ENCODE results near the gene WDR55.
"Not testable (repeated sequence)": the region's sequence is repeated elsewhere in the genome, so short reads cannot be mapped to it uniquely, and the experiment has no call there.

The WDR55 gene

DNA sequence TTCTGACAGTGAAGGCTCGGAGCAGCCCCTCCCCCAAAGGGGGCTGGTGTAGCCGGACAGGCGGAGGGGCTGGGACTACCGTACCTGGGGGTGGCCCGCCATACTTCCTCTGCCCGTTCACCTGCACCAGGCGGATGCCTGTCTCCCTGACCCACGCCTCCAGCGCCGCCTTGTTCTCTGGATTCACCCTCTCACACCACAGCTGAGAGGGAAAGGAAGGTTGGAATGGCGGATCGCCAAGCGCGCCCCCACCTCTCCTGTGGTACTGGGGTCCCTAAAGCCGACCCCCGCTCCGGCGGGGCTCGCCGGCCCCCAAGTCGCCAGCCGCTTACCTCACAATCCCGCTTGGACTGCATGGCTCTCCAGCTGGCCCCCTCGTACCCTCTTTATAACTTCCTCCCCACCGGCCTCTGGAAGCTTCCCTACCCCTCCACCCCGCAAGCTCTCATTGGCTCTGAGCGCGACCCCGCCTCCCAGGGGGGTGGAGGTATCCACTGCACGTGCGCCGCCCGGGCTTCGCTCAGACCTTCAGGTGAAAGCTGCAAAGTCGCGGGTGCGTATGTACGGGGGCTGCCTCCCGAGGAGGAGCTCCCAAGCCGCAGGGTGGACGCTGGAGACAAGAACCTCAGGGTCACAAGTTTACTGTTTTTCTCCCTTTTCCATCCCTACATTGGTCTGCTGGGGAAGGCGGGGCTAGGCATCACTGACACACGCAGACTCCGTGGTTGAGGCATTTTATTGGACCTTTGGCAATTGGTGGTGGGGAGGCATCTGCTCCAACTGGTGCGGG is 8.7 kb downstream of the WDR55 start, which contains the start of gene DND1:
TSS of gene DND1 (minus strand) at position 390 of the 790 bp plus-strand sequence. CDS start at position 356, 34 bp downstream.
- TF ChIP-seq GATA1 (IDR thresholded peaks at IDR 0.05; ENCODE audit: low read depth, low read length) (no peak), POLR2A (IDR thresholded peaks at IDR 0.05; ENCODE audit: low read length) (no peak)
- DNase-seq = no peak

DNA sequence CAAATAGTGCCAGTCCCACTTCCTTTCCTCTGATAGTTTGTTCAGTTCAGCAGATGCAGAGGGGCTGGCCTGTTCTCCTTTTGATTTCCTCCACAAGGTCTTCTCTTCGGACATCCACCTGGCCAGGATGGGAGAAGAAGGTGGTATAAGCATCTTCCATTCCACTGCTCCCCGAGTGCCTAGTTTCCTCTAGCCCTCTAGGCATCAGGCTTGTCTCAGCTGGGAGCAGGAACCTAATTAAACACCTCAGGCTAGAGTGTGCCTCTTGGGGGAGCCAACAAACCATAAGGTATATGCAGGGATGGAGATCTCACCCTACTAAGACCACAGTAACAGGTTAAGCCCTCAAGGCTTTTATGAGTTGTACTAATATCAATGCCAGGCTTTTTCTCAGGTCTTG is 9.5 kb downstream of the WDR55 start:
- TF ChIP-seq GATA1 (IDR thresholded peaks at IDR 0.05; ENCODE audit: low read depth, low read length) (no peak), POLR2A (IDR thresholded peaks at IDR 0.05; ENCODE audit: low read length) (no peak)
- no peak for DNase-seq

DNA sequence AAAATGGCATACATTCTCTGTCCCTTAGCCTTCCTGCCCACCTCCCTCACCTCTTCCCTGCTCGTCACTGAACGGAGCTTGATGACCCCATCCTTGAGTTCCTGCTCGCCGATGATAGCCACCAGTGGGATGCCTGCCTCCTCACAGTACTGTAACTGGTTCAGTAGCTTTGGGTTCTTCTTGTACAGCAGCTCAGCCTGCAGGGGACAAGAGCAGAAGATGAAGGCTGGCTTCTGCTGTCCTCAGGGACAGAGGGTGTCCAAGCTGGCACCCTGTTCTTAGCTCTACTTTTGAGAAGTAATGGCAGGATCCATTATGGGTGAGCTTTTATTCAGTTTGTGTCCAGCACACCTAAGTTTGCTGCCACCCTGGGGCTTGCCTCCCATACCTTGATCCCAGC is 9.9 kb downstream of the WDR55 start:
- no peak for DNase-seq
- TF ChIP-seq GATA1 (IDR thresholded peaks at IDR 0.05; ENCODE audit: low read depth, low read length) (no peak), POLR2A (IDR thresholded peaks at IDR 0.05; ENCODE audit: low read length) (no peak)

DNA sequence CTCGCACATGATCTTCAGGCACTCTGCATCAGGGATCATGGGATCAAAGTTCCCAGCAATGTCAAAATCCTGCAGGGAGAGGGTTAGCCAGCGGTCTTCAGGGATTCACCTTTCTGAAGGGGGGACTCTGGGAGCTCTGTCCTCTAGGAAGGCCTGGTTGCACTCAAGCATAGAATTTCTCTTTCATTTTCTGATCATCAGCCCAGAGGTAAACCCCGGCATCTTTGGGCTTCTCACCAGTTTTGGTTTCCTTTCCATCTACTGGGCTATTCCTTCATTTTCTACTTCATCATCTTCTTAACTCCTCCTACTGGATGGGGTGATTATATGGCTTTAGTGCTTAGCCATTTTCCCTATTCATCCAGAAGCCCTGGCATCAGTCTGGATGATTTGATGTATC is 13.2 kb downstream of the WDR55 start:
- TF ChIP-seq GATA1 (IDR thresholded peaks at IDR 0.05; ENCODE audit: low read depth, low read length) (no peak), POLR2A (IDR thresholded peaks at IDR 0.05; ENCODE audit: low read length) (no peak)
- no peak for DNase-seq

DNA sequence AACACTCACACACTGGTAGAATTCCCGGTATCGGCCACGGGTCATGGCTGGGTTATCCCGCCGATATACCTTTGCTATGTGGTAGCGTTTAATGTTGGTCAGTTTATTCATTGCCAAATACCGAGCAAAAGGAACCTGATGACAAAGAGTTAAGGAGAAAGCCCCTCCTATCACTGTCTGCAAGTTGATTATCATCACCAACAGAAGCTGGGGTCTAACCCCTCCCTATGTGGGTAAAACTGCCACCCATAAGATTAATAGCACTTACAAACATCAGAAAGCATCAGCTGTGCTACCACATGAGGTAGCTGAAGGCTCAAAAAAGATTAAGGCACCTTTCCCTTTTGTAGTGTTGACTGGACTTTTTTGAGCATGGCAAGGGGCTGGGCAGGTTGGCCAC is 14.3 kb downstream of the WDR55 start:
- TF ChIP-seq GATA1 (IDR thresholded peaks at IDR 0.05; ENCODE audit: low read depth, low read length) (no peak), POLR2A (IDR thresholded peaks at IDR 0.05; ENCODE audit: low read length) (peak; percentile 33)
- DNase-seq = peak; percentile 81 to 97

DNA sequence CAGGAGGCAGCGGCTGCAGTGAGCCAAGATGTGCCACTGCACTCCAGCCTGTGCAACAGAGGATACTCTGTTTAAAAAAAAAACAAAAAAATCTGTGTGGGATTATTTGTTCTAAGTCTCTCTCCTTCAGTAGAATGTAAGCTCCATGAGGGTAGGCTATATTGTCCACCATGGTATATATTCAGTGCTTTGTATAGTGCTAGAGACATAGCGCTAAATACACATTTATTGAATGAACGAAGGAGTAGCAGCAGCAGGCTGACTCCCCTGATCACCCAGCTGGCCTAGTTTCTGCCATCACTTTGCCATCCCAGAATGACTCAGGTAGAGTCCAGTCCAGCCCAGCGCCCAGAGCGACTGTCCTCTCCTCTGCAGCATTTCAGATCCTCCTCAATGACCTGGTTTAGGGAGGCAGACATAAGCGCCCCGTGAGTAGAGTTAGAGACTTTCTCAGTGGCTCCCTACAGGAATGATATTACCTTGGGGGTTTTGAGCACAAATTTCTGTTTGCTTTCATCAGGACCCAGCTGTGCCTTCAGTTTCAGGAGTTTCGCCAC is 25.8 kb downstream of the WDR55 start:
- DNase-seq = peak in 1 of 2 experiments; percentile 52

DNA sequence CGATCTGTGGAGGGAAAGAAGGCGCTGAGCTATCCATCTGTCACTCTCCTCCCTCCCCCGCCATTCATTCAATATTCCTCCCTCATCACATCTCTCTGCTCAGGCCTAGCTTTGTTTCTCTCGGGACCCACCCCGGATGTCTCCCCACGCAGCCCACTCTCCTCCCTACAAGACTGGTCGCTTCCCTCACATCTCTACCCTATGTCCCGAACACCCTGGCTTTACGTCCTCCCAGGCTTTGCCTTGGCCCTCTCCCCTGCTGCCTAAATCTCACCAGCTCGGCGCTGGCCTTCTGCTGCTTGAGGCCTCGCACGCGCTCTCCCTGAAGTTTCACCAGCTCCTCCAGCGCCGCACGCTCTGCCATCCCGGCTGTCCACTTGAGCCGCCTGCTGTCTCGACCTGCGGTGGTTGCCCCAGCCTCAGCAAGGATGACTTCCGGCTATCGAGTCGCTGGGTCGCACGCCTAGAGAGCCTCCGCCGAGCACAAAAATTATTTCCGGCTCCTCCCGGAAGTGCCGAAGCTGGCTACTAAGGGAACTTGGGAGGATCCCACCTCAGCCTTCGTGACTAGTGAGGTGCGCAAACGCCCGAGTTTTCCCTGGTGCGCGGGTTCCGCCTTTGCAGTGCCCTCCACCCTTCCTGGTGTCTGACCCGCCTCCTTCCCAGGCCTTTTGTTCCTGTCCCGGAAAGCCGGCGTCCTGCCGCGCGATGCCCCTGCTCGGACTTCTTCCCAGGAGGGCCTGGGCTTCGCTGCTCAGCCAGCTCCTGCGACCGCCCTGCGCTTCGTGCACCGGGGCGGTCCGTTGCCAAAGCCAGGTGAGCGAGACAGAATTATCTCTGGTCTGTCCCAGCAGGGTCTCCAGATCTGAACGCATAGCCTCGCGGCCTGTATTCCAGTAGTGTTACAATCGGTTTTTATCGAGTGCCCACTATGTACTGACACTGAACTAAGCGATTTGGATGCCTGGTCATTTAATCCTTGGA is 26.5 kb downstream of the WDR55 start, which contains the start of the genes HARS1 and HARS2:
TSS of gene HARS1 (minus strand) at position 430 of the 984 bp plus-strand sequence. CDS start at position 364, 66 bp downstream.
TSS of gene HARS2 (plus strand) at position 515 of the 984 bp plus-strand sequence. CDS start at position 709, 194 bp downstream.
- DNase-seq = peak; percentile 94
- peak; percentile 92 for TF ChIP-seq POLR2A (IDR thresholded peaks at IDR 0.05; ENCODE audit: low read length)
- TF ChIP-seq GATA1 (IDR thresholded peaks at IDR 0.05; ENCODE audit: low read depth, low read length) = no peak

More for the DNA sequence above, 25.8 kb downstream of the WDR55 start:
- TF ChIP-seq POLR2A (IDR thresholded peaks at IDR 0.05; ENCODE audit: low read length) (no peak), GATA1 (IDR thresholded peaks at IDR 0.05; ENCODE audit: low read depth, low read length) (no peak)

DNA sequence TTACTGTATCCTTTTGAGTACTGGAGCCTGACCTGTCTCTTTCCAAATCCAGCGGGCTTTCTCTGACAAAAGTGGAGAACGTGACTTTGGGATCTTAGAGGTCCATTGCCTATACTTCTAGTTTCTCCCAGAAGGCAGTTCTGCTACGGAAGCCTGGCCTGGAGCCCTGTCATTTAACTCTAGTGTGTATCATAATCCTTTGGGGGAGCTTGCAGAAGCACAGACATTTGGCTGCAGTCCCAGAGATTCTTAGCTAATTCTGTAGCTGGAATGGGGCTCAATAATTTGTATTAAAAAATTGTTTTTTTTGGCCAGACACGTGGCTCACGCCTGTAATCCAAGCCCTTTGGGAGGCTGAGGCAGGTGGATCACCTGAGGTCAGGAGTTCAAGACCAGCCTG is 29.6 kb downstream of the WDR55 start:
- TF ChIP-seq POLR2A (IDR thresholded peaks at IDR 0.05; ENCODE audit: low read length) (no peak), GATA1 (IDR thresholded peaks at IDR 0.05; ENCODE audit: low read depth, low read length) (no peak)
- DNase-seq = no peak

DNA sequence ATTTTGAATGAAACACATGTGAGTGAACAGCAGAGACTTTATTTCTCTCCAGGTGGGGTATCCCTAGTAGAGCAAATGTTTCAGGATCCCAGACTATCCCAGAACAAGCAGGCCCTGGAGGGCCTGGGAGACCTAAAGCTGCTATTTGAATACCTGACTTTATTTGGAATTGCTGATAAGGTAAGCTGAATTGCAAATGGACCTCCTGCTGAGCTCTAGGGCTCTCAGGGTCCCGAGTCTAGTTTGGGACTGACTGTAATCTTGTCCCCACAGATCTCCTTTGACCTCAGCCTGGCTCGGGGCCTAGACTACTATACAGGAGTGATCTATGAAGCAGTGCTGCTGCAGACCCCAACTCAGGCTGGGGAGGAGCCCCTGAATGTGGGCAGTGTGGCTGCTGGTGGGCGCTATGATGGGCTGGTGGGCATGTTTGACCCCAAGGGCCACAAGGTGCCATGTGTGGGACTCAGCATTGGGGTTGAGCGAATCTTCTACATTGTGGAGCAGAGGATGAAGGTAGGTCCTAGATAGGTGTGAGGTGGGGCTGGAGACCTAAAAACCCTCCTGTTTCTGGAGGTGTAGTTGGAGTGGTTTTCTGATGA is 32.3 kb downstream of the WDR55 start:
- no peak for DNase-seq

DNA sequence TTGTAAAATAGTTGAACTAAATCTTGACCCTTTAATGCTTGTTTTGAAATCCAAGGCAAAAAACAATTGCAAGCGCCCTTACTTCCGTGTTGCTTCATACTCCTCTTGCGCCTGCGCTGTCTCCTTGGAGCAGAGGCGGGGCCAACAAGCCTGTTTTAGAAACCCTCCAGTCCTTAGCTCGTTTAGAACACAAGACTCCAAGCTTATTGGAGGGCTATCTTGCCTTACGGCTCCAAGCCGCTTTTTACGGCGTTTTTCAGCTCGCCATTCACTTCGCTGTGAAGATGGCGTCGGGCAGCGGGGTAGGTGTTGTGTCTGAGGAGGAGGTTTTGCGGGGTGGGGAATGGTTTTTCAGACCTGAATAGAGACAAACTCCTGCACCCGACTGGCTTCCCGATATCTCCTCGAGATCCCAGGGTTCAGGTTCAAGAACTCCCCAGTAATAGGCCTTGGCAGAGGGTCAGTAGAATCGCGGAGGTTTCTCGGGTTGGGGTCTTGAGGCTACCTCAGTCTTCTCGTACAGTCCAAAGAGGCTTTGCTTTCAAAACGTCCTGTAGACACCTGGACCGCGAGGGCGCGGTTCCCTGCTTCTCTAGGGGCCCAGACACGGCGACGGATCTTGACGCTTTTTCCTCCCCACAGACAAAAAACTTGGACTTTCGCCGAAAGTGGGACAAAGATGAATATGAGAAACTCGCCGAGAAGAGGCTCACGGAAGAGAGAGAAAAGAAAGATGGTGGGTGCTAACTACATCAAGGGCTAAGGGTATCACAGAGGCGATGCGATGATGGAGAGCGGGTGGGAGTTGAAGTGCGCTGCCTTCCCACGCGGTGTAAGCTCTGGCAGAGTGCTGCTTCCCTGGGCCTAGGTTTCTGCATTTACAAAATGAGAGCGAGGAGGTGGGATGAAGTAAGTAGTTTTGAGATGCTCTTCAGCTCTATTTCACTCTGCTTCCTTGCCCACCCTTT is 35.8 kb downstream of the WDR55 start, which contains the start of gene ZMAT2:
TSS of gene ZMAT2 (plus strand) at position 271 of the 968 bp plus-strand sequence. CDS start at position 285, 14 bp downstream.
- DNase-seq = peak; percentile 97 to 99
- TF ChIP-seq GATA1 (IDR thresholded peaks at IDR 0.05; ENCODE audit: low read depth, low read length) (no peak), POLR2A (IDR thresholded peaks at IDR 0.05; ENCODE audit: low read length) (peak; percentile 95)

More for the DNA sequence above, 32.3 kb downstream of the WDR55 start:
- TF ChIP-seq POLR2A (IDR thresholded peaks at IDR 0.05; ENCODE audit: low read length) = no peak
- TF ChIP-seq GATA1 (IDR thresholded peaks at IDR 0.05; ENCODE audit: low read depth, low read length) = no peak

DNA sequence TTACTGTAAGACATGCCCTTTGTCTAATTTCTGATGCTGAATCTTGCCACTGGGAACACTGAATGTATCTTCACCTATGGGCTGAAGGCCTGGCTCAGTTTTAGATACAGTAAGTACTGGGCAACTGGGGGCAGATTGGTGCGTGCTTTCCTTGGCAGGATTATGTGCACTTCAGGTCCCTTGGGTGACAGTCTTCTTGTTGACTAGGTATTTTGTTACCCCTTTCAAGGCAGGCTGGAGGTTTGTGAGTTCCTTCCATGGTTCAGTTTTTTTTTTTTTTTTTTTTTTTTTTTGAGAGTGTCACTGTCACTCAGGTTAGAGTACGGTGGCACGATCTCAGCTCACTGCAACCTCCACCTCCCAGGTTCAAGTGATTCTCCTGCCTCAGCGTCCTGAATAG is 43.1 kb downstream of the WDR55 start:
- no peak for DNase-seq
- peak; percentile 49 for TF ChIP-seq POLR2A (IDR thresholded peaks at IDR 0.05; ENCODE audit: low read length)
- no peak for TF ChIP-seq GATA1 (IDR thresholded peaks at IDR 0.05; ENCODE audit: low read depth, low read length)

DNA sequence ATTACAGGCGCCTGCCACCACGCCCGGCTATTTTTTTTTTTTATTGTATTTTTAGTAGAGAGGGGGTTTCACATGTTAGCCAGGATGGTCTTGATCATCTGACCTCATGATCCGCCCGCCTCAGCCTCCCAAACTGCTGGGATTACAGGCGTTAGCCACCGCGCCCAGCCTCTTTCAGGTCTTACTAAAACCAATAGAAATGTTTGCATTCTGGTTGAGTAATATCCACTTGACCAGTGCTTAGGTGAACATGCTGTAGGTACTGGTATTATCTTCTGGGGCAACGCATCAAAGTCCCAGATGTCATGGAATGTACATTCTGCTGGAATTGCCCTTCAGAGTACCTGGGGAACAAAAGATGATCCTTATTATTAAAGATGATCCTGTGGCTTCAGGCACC is 44.1 kb downstream of the WDR55 start:
- not testable (repeated sequence) for DNase-seq

Measured in erythroblast (primary cell).